ENCODE measurements around the gene CYTH1.

- TF ChIP-seq CTCF (IDR thresholded peaks at IDR 0.05) (no peak), RCOR1 (IDR thresholded peaks at IDR 0.05; ENCODE audit: low read length) (no peak), FOXM1 (IDR thresholded peaks at IDR 0.05; ENCODE audit: low read depth) (no peak), TAF1 (IDR thresholded peaks at IDR 0.05; ENCODE audit: borderline replicate concordance, low read depth, low read length) (no peak), POLR2AphosphoS5 (IDR thresholded peaks at IDR 0.05; ENCODE audit: low read depth, low read length) (no peak)
Observed at GRCh38 chr17:78676412-78677302, 105.4 kb downstream of the CYTH1 start.
